ENCODE measurements around the gene TAL1. TPM values are rescaled to one million over a fixed set of nuclear protein-coding genes. Genes with fewer than 3 reads are reported as not detected.

The TAL1 gene
- total and polyA plus RNA-seq, 10 of the 15 experiments (the other 5 are each of a cell fraction or from before 2014, with no cell fraction given): 0.05 TPM; not detected in 9

GRCh38 chr1:47235806-47236205 is 3.8 kb upstream of the TAL1 start:
- CTCF ChIA-PET: no interaction called here

More at GRCh38 chr1:47235806-47236205, 3.8 kb upstream of the TAL1 start:
- intact Hi-C loops (cut with micrococcal nuclease; ENCODE audit: unreplicated experiment): no loop called here
- H3K9me3 ChIP-seq (replicated peaks; ENCODE audit: control insufficient read depth, insufficient read depth, low read length): no peaks in the 10 kb centered on the region
- DNase-seq (ENCODE audit: low read depth, low spot score) (no peak), FAIRE-seq (peak; percentile 47), ATAC-seq (no peak)
- in situ Hi-C loops (cut with MboI): no loop called here
- no peak overlapping the region for H3K4me2 ChIP-seq (ENCODE audit: control insufficient read depth, insufficient read depth)
- no TSS peak for BruUV-seq (replicated peaks)
- no peak overlapping the region for H3K9ac ChIP-seq (ENCODE audit: control insufficient read depth, insufficient read depth, low read length)
- no peaks in the 10 kb centered on the region for H4K20me1 ChIP-seq (ENCODE audit: control insufficient read depth, insufficient read depth)
- H2AFZ ChIP-seq (ENCODE audit: control insufficient read depth, low read depth, low read length): no peak overlapping the region
- H3K79me2 ChIP-seq (ENCODE audit: control insufficient read depth, insufficient read depth, low read length): no peaks in the 10 kb centered on the region
- no peak for TF ChIP-seq HDGF (IDR thresholded peaks at IDR 0.05)
- no peak for TF ChIP-seq STAT3 (IDR thresholded peaks at IDR 0.05; ENCODE audit: low read depth, low read length)
- no peak for TF ChIP-seq HDAC6 (IDR thresholded peaks at IDR 0.05; ENCODE audit: unreplicated experiment)
- no peak for TF ChIP-seq NR2C1 (IDR thresholded peaks at IDR 0.05)
- TF ChIP-seq RBBP5 (conservative IDR thresholded peaks at IDR 0.05): no peak
- TF ChIP-seq NFYB (IDR thresholded peaks at IDR 0.05; ENCODE audit: insufficient read depth, low read depth, low read length): no peak
- no peak for TF ChIP-seq CBX5 (IDR thresholded peaks at IDR 0.05; ENCODE audit: low read depth)
- no peak for TF ChIP-seq CTCF (IDR thresholded peaks at IDR 0.05 in 2 of 3, conservative IDR thresholded peaks at IDR 0.05 in 1 of 3; ENCODE audit: control insufficient read depth in 2 of 3, extremely low read depth in 1 of 3, insufficient read depth in 1 of 3, low read depth in 3 of 3, low read length in 3 of 3)
- TF ChIP-seq HSF1 (IDR thresholded peaks at IDR 0.05; ENCODE audit: low read depth, low read length): no peak
- no peak for TF ChIP-seq ESRRA (IDR thresholded peaks at IDR 0.05; ENCODE audit: low read length)
- 49% methylated on average over 4 of the region's 4 CpGs for WGBS (ENCODE audit: insufficient coverage, insufficient replicate concordance, low lambda C conversion rate, missing lambda C conversion rate)
- SMC1A ChIA-PET (ENCODE audit: uncharacterized antibody, unreplicated experiment): no interaction called here
- RAD21 ChIA-PET (ENCODE audit: unreplicated experiment): no interaction called here
- POLR2A ChIA-PET: no interaction called here
- no peak overlapping the region for H3K4me3 ChIP-seq
- peaks cover 3% of the 10 kb centered on the region; the same call in 1 of the 2 replicates for H3K4me1 ChIP-seq (ENCODE audit: control insufficient read depth, insufficient read depth, low read length)
- H3K27ac ChIP-seq (ENCODE audit: control insufficient read depth, insufficient read depth): no peak overlapping the region
- peaks cover 10 to 19% of the 10 kb centered on the region in 2 experiments for H3K27me3 ChIP-seq (replicated peaks in 1 of 2; ENCODE audit: control insufficient read depth in 2 of 2, insufficient read depth in 2 of 2, low read length in 1 of 2)
- H3K36me3 ChIP-seq (ENCODE audit: control insufficient read depth in 2 of 2, insufficient read depth in 2 of 2, low read length in 1 of 2): no peaks in the 10 kb centered on the region

Measured in GM12878 (cell line).